Left renal pelvis (tissue), 4 donors: ENCODE data around the gene MMP20. TPM values are rescaled to one million over a fixed set of nuclear protein-coding genes. Genes with fewer than 3 reads are reported as not detected.
A peak's percentile ranks its signal among the peaks of the same experiment; 100 is the strongest.
"Not testable (repeated sequence)": the region's sequence is repeated elsewhere in the genome, so short reads cannot be mapped to it uniquely, and the experiment has no call there.

ENCODE experiments used
- DNase-seq, 4 donors: peaks; one replicate each; pipeline ENCODE4 v3.0.0-alpha.2; 2013; ENCODE audit warnings: low read depth in 4 of 4, low spot score in 3 of 4
- polyA plus RNA-seq, 4 donors: library from polyadenylated mRNA; unstranded; fragments of 120-200 nt; gene quantifications; one replicate each; pipeline ENCODE4 v1.2.1, GENCODE V29; 2013; ENCODE audit not compliant: insufficient read length in 4 of 4

Gene MMP20
- not detected for polyA plus RNA-seq

DNA sequence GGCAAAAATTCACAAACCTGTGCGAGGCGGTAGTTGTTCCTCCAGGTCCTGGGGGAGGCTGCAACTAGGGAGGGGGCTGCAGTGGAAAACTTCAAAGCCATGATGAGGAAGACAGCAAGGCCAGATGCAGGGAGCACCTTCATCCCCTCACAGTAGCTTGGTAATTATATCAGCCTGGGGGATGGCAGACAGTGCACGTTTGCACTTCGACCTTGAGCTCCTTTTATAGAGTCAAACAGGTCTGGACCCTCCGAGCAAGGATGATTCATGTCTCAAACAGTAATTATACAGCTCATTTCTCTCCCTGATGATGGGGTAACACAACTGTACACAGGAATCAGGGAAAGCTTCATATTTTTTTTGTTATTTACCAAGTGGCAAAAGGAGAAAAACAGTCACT is at the start of gene MMP20:
Gene MMP20 (minus strand): TSS at position 156 of the 400 bp plus-strand sequence. CDS start 13 bp downstream, at position 143.
- DNase-seq, result no peak

DNA sequence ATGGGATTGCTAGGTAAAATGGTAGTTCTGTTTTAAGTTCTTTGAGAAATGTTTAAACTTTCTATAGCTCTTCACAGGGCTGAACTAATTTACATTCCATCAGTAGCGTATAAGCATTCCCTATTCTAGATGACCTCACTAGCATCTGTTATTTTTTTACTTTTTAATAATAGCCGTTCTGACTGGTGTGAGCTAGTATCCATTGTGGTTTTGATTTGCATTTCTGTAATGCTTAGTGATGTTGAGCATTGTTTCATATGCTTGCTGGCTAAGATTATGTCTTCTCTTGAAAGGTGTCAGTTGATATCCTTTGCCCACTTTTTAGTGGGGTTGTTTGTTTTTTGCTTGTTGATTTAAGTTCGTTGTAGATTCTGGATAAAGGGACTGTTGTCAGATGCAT is 44.5 kb upstream of the MMP20 start:
- DNase-seq, result no peak

DNA sequence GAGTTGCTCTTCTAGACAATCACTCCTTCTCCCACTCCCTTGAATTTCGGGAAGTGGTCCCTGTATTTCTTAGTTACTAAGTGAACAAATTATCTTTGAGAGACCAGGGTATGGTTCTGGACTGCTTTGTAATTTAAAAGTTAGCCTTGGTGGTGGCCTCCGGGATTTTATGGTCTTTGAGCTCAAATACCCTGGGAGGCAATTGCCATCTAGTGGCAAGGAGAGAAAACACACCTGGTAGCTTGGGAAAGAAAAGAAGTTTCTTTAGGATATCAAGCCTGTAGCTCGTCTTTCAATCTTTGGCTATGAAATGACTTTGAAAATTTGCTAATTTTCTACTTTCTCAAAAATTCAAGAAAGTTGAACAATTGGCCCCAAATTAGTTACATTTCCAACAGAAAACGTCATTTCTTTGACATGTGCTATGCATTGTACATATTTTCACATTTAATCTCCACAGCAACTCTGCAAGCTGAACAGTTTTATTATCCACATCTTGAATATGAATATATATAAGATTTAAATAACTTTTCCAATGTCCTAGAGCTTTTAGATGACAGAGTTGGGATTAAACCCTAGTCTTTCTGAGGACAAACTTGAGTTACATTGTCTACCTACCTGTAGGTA is 41.3 kb upstream of the MMP20 start:
- peak in 2 of 4 donors; percentile 6 to 9 for DNase-seq

- no peak for DNase-seq
These were observed 39.0 kb upstream of the MMP20 start for GRCh38 chr11:102664001-102664752.

GRCh38 chr11:102662607-102663006 is 37.5 kb upstream of the MMP20 start:
- no peak for DNase-seq

DNA sequence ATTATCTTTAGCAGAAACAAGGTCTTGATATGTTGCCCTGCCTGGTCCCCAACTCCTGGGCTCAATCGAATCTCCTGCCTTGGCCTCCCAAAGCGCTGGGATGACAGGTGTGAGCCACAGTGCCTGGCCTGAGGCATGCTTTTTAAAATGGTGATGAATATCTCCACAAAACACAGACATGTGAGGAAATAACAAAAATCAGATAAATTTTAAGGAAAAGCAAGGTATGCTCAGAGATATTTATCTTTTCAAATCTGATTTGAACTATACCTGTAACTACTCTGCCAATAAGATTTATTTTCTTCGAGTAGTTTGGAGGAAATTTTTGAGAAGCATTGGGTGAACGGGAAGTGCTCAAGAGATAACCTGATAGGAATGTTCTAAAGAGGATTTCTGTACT is 35.9 kb upstream of the MMP20 start:
- DNase-seq, result no peak

DNA sequence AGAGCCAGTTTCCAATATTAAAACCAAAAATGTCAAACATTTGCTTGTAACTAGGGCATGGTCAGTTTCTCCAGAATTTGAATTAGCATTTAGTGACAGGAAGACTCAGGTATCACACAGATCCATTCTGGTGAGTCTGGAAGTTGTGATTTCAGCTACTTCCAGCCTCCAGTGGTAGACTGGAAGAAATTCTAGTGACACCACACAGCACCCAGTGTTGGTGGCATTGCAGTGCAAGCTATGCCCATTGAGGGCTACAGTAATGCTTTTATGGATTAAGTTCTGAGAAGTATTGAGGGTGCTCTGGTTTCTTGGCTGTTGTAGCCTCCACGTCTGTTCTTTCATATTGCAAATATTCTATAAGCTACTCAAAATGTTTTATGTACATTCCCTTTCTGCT is 31.4 kb upstream of the MMP20 start:
- DNase-seq, result no peak

DNA sequence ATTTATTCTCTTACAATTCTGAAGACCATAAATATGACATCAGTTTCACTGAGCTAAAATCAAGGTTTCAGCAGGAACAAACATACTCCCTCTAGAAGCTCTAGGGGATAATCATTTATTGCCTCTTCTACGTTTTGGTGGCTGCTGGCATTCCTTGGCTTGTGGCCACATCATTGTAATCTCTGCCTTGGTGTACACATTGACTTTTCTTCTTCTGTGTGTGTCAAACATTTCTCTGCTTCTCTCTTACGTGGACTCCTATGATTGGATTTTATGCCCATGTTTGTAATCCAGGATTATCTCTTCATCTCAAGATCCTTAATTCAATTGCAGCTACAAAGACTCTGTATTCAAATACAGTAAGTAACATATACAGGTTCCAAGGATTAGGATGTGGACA is 30.4 kb upstream of the MMP20 start:
- no peak for DNase-seq

DNA sequence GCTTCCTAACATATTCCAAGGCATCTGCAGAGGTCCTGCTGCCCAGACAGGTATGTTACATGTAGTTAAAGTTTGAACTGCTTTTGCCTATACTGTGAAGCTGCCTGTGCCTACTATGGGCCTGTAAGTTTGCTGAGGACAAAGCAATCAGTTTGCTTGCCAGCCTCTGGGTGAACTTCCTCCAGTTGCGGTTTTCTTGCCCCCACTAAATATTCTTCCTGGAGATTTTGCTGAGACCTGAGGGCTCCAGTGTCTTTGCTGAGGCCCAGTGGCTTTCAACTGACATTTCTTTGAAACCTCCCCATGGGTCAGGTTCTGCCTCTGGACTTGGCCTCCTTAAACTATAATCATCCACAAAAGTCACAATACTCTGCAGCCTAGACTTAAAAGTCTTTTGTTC is 29.6 kb upstream of the MMP20 start:
- DNase-seq, result no peak

GRCh38 chr11:102653744-102654291 is 28.7 kb upstream of the MMP20 start:
- DNase-seq, result no peak

GRCh38 chr11:102647430-102647829 is 22.3 kb upstream of the MMP20 start:
- DNase-seq, result no peak

GRCh38 chr11:102643941-102644340 is 18.8 kb upstream of the MMP20 start:
- no peak for DNase-seq

- DNase-seq, result no peak
These were observed 15.8 kb upstream of the MMP20 start for GRCh38 chr11:102640946-102641345.

DNA sequence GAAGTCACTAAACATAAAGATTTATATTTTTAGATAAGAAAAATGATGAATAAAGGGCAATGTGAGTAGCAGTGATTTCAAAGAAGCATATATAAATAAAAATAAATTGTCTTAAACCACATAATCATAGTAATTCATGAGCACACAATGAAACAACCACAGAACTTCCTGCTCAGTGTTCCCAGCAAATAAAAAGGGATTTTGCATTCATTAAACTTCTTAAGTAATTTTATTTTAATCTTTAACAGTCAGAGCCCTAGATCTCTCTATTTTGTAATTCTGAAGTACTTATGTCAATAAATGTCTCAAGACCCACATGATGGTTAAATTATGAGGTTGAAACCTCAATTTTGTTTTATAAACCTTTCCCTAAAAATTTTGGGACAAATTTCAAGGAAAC is 14.5 kb upstream of the MMP20 start:
- no peak for DNase-seq

- DNase-seq, result no peak
These were observed 12.6 kb upstream of the MMP20 start for GRCh38 chr11:102637731-102638130.

- DNase-seq, result no peak
These were observed 8.4 kb upstream of the MMP20 start for GRCh38 chr11:102633385-102634026.

DNA sequence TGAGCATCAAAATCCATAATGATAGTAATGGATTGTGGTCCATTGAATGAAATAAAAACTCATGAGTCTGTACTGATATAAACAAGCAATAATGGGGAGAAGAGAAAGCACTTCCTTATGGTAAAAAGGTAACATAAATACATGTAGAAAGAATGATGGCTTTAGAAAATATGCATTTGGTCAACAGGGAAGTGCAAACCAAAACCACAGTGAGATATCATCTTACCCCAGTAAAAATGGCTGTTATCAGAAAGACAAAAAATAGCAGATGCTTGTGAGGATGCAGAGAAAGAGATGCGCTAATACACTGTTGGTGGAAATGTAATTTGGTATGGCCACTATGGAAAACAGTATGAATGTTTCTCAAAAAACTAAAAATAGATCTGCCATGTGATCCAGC is 6.9 kb upstream of the MMP20 start:
- DNase-seq, result no peak

DNA sequence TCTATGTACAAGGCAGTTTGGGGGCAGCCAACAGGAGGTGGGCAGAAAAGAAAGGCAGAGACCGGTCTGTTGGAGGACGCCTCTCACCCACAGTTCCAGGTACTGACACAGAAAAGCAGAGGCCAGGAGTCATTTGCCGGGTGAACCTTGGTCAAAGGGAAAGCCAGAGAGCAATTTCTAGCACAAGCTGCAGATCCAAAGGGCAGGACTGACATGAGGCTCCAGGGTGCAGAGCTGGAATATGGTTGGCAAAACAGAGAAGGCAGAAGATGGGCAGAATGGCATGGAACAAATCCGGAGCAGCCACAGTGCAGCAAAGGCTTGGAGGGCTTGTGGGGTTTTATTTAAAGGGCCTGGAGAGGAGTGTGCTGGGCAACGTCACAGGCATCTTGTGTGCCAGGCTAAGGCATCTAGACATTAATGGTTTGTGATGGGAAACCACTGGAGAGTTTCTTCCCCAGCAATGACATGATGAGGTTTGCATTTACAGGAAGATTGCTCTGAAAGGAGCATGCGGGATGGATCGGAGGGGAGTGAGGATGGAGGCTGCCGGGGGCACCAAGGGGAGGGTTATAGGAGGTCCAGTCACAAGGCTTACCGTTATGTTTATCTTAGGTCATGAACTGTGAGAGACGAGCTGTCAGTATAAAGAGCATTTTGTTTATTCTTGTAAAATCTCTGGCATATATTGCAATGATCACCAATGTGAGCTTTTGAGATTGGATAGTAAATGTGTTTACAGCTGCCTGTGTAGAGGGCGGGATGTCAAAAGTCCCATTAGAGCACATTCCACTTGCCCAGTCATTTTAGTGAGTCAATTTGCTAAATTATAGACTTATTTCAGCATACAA is 5.7 kb upstream of the MMP20 start:
- DNase-seq, result no peak

GRCh38 chr11:102629908-102630307 is 4.8 kb upstream of the MMP20 start:
- not testable (repeated sequence) for DNase-seq

DNA sequence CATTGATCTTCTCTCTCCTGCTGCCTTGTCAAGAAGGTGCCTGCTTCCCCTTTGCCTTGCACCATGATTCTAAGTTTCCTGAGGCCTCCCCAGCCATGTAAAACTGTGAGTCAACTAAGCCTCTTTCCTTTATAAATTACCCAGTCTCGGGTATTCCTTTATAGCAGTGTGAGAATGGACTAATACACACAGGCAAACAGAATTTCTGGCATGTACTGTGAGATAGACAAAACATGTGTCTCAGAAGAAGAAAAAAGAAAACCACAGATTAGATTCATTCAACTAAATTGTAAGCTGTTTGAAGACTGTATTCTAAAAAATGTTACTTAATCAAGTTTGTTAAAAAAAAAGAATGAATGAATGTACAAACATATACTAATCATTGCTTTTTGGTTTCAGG is 1.5 kb upstream of the MMP20 start:
- no peak for DNase-seq

DNA sequence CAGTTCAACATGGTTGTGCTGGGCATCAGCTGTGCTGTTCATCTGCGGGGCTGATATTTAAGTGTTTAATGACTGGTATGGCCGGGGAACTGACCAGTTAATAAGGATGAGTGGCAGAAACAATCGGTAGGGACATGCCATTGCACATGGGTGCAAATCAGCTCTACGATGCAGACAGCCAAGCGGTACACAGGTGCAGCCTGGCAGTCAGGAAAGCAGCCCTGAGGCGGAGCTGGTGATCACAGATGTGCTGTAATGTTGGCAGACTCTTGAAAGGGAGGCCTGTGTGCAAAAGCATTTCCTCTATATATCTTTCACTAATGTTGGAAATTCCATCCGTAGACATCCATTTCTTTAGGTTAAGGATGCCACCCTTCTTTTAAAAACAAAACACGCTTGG is 1.1 kb downstream of the MMP20 start:
- DNase-seq, result no peak
